Stimulated activated naive CD8-positive, alpha-beta T cell treated with anti-CD3 and anti-CD28 coated beads, Interleukin-15, Interleukin-2, amounts not matched to agents 100 ng/mL and 50 ng/mL, for 24 hours (primary cell): ENCODE measurements around the gene NSA2.
A peak's percentile ranks its signal among the peaks of the same experiment; 100 is the strongest.
"Not testable (repeated sequence)": the region's sequence is repeated elsewhere in the genome, so short reads cannot be mapped to it uniquely, and the experiment has no call there.

Experiments used
- H3K27ac Mint-ChIP-seq: one replicate; pipeline ENCODE4 v1.8.0; 2021; ENCODE audit warnings: mild to moderate bottlenecking, mixed read lengths
- H3K27me3 Mint-ChIP-seq: one replicate; pipeline ENCODE4 v1.8.0; 2021; ENCODE audit warnings: mixed read lengths
- H3K36me3 Mint-ChIP-seq: one replicate; pipeline ENCODE4 v1.8.0; 2021; ENCODE audit warnings: low read depth, mixed read lengths
- H3K4me1 Mint-ChIP-seq: one replicate; pipeline ENCODE4 v1.8.0; 2021; ENCODE audit warnings: low read depth, mixed read lengths
- H3K4me3 Mint-ChIP-seq: one replicate; pipeline ENCODE4 v1.8.0; 2021; ENCODE audit warnings: mild to moderate bottlenecking, mixed read lengths
- H3K9me3 Mint-ChIP-seq: one replicate; pipeline ENCODE4 v1.8.0; 2021; ENCODE audit warnings: mixed read lengths

NSA2 gene

GRCh38 chr5:74766849-74767578, at the start of gene NSA2, which contains the start of gene GFM2:
NSA2 (plus strand) TSS chr5:74767249; CDS start chr5:74767361, 112 bp downstream.
GFM2 (minus strand) TSS chr5:74767117; CDS start chr5:74763742, 3,375 bp downstream.
- H3K4me1 Mint-ChIP-seq, result peaks cover 57% of the 10 kb centered on the region
- no peaks in the 10 kb centered on the region for H3K27me3 Mint-ChIP-seq
- H3K9me3 Mint-ChIP-seq, result no peaks in the 10 kb centered on the region

GRCh38 chr5:74717596-74717995, 49.5 kb upstream of the NSA2 start:
- H3K9me3 Mint-ChIP-seq, result no peaks in the 10 kb centered on the region
- no peaks in the 10 kb centered on the region for H3K4me1 Mint-ChIP-seq
- H3K27ac Mint-ChIP-seq, result no peak overlapping the region
- H3K4me3 Mint-ChIP-seq, result no peak overlapping the region
- no peaks in the 10 kb centered on the region for H3K27me3 Mint-ChIP-seq
- H3K36me3 Mint-ChIP-seq, result peaks cover 59% of the 10 kb centered on the region

More at GRCh38 chr5:74766849-74767578, at the start of gene NSA2, which contains the start of gene GFM2:
- Mint-ChIP-seq H3K4me3 (peak within 1 kb of the TSS; percentile 100), H3K36me3 (peaks cover 38% of the 10 kb centered on the region), H3K27ac (peak within 1 kb of the TSS; percentile 99)

- Mint-ChIP-seq H3K4me3 (no peak overlapping the region), H3K27ac (no peak overlapping the region), H3K27me3 (no peaks in the 10 kb centered on the region), H3K4me1 (no peaks in the 10 kb centered on the region), H3K9me3 (no peaks in the 10 kb centered on the region), H3K36me3 (peaks cover 60% of the 10 kb centered on the region)
Measured at GRCh38 chr5:74722271-74722670, 44.8 kb upstream of the NSA2 start.

- H3K4me3 Mint-ChIP-seq, result no peak overlapping the region
- no peaks in the 10 kb centered on the region for H3K9me3 Mint-ChIP-seq
- no peaks in the 10 kb centered on the region for H3K4me1 Mint-ChIP-seq
- H3K36me3 Mint-ChIP-seq, result peaks cover 47% of the 10 kb centered on the region
- no peaks in the 10 kb centered on the region for H3K27me3 Mint-ChIP-seq
- H3K27ac Mint-ChIP-seq, result no peak overlapping the region
Measured at GRCh38 chr5:74725331-74725730, 41.7 kb upstream of the NSA2 start.

GRCh38 chr5:74736759-74737158, 30.3 kb upstream of the NSA2 start:
- Mint-ChIP-seq H3K27ac (no peak overlapping the region), H3K9me3 (no peaks in the 10 kb centered on the region), H3K4me3 (no peak overlapping the region), H3K36me3 (peaks cover 51% of the 10 kb centered on the region), H3K4me1 (no peaks in the 10 kb centered on the region), H3K27me3 (no peaks in the 10 kb centered on the region)

- Mint-ChIP-seq H3K4me1 (no peaks in the 10 kb centered on the region), H3K27ac (no peak overlapping the region), H3K4me3 (no peak overlapping the region), H3K36me3 (peaks cover 44% of the 10 kb centered on the region), H3K27me3 (no peaks in the 10 kb centered on the region), H3K9me3 (no peaks in the 10 kb centered on the region)
Measured at GRCh38 chr5:74738406-74738805, 28.6 kb upstream of the NSA2 start.

GRCh38 chr5:74748742-74749141, 18.3 kb upstream of the NSA2 start:
- H3K4me3 Mint-ChIP-seq, H3K4me1 Mint-ChIP-seq, H3K9me3 Mint-ChIP-seq, H3K27me3 Mint-ChIP-seq, H3K27ac Mint-ChIP-seq: not testable (repeated sequence)
- peaks cover 69% of the 10 kb centered on the region for H3K36me3 Mint-ChIP-seq

GRCh38 chr5:74761241-74761640, 5.8 kb upstream of the NSA2 start:
- Mint-ChIP-seq H3K27ac (no peak overlapping the region), H3K36me3 (peaks cover 68% of the 10 kb centered on the region), H3K4me3 (no peak overlapping the region), H3K9me3 (peaks cover 4% of the 10 kb centered on the region), H3K27me3 (no peaks in the 10 kb centered on the region), H3K4me1 (peaks cover 54% of the 10 kb centered on the region)

- H3K36me3 Mint-ChIP-seq, result peaks cover 55% of the 10 kb centered on the region
- H3K4me1 Mint-ChIP-seq, result peaks cover 59% of the 10 kb centered on the region
- no peak overlapping the region for H3K27ac Mint-ChIP-seq
- H3K27me3 Mint-ChIP-seq, result no peaks in the 10 kb centered on the region
- no peak overlapping the region for H3K4me3 Mint-ChIP-seq
- no peaks in the 10 kb centered on the region for H3K9me3 Mint-ChIP-seq
Measured at GRCh38 chr5:74762599-74762998, 4.5 kb upstream of the NSA2 start.

GRCh38 chr5:74763504-74763903, 3.5 kb upstream of the NSA2 start:
- no peaks in the 10 kb centered on the region for H3K27me3 Mint-ChIP-seq
- peaks cover 65% of the 10 kb centered on the region for H3K4me1 Mint-ChIP-seq
- peaks cover 48% of the 10 kb centered on the region for H3K36me3 Mint-ChIP-seq
- H3K4me3 Mint-ChIP-seq, result no peak overlapping the region
- no peaks in the 10 kb centered on the region for H3K9me3 Mint-ChIP-seq
- no peak overlapping the region for H3K27ac Mint-ChIP-seq

GRCh38 chr5:74765201-74765600, 1.8 kb upstream of the NSA2 start:
- Mint-ChIP-seq H3K36me3 (peaks cover 48% of the 10 kb centered on the region), H3K9me3 (no peaks in the 10 kb centered on the region), H3K27ac (peak overlapping the region; percentile 55), H3K4me3 (peak overlapping the region; percentile 100), H3K27me3 (no peaks in the 10 kb centered on the region), H3K4me1 (peaks cover 70% of the 10 kb centered on the region)

- H3K9me3 Mint-ChIP-seq, result no peaks in the 10 kb centered on the region
- H3K36me3 Mint-ChIP-seq, result peaks cover 48% of the 10 kb centered on the region
- peaks cover 67% of the 10 kb centered on the region for H3K4me1 Mint-ChIP-seq
- no peak overlapping the region for H3K27ac Mint-ChIP-seq
- H3K27me3 Mint-ChIP-seq, result no peaks in the 10 kb centered on the region
- H3K4me3 Mint-ChIP-seq, result peak overlapping the region; percentile 100
Measured at GRCh38 chr5:74765929-74766328, 1.1 kb upstream of the NSA2 start.

GRCh38 chr5:74766418-74766848, 616 bp upstream of the NSA2 start:
- peaks cover 62% of the 10 kb centered on the region for H3K4me1 Mint-ChIP-seq
- peaks cover 43% of the 10 kb centered on the region for H3K36me3 Mint-ChIP-seq
- H3K27me3 Mint-ChIP-seq, result no peaks in the 10 kb centered on the region

GRCh38 chr5:74767579-74767913, 497 bp downstream of the NSA2 start:
- no peaks in the 10 kb centered on the region for H3K9me3 Mint-ChIP-seq
- H3K27me3 Mint-ChIP-seq, result no peaks in the 10 kb centered on the region
- H3K36me3 Mint-ChIP-seq, result peaks cover 36% of the 10 kb centered on the region
- H3K4me1 Mint-ChIP-seq, result peaks cover 51% of the 10 kb centered on the region
- H3K4me3 Mint-ChIP-seq, result peak overlapping the region; percentile 100
- H3K27ac Mint-ChIP-seq, result peak overlapping the region; percentile 99

More at GRCh38 chr5:74766418-74766848, 616 bp upstream of the NSA2 start:
- H3K9me3 Mint-ChIP-seq, result no peaks in the 10 kb centered on the region
- peak overlapping the region; percentile 99 for H3K27ac Mint-ChIP-seq
- H3K4me3 Mint-ChIP-seq, result peak overlapping the region; percentile 100

- H3K36me3 Mint-ChIP-seq, result peaks cover 51% of the 10 kb centered on the region
- H3K9me3 Mint-ChIP-seq, result no peaks in the 10 kb centered on the region
- H3K27me3 Mint-ChIP-seq, result no peaks in the 10 kb centered on the region
- H3K4me1 Mint-ChIP-seq, result peaks cover 17% of the 10 kb centered on the region
- H3K27ac Mint-ChIP-seq, result no peak overlapping the region
- no peak overlapping the region for H3K4me3 Mint-ChIP-seq
Measured at GRCh38 chr5:74772359-74772758, 5.3 kb downstream of the NSA2 start.

- Mint-ChIP-seq H3K4me3 (no peak overlapping the region), H3K4me1 (no peaks in the 10 kb centered on the region), H3K27me3 (no peaks in the 10 kb centered on the region), H3K27ac (no peak overlapping the region), H3K36me3 (peaks cover 36% of the 10 kb centered on the region), H3K9me3 (no peaks in the 10 kb centered on the region)
Measured at GRCh38 chr5:74778609-74779008, 11.6 kb downstream of the NSA2 start.
